Kidney (tissue), 22 donors: ENCODE measurements around the gene TMSB15B. TPM values are rescaled to one million over a fixed set of nuclear protein-coding genes. Genes with fewer than 3 reads are reported as not detected.
"Not testable (repeated sequence)": the region's sequence is repeated elsewhere in the genome, so short reads cannot be mapped to it uniquely, and the experiment has no call there.

Experiments
- DNase-seq, 5 donors: peaks; one replicate each; pipeline ENCODE4 v3.0.0-alpha.2; 2013 to 2020
- FAIRE-seq: peaks from 2 replicates; lab custom pipeline; 2012; peaks lifted over from hg19 to GRCh38; lab: Jason Lieb, UNC
- H3K27ac ChIP-seq, 2 donors: one replicate each; pipeline ENCODE4 v1.7.0; 2013; ENCODE audit warnings: low read depth in 2 of 2, low read length in 2 of 2, inconsistent platforms in 1 of 2
- H3K27me3 ChIP-seq: one replicate; pipeline ENCODE4 v1.7.1; 2013; ENCODE audit warnings: low read length, inconsistent platforms; ENCODE audit not compliant: control insufficient read depth, insufficient read depth
- H3K36me3 ChIP-seq, 3 donors: one replicate each; pipeline versions ENCODE4 v1.7.0 to v1.7.1; 2013; ENCODE audit warnings: low read length in 3 of 3, control low read depth in 1 of 3, inconsistent platforms in 1 of 3; ENCODE audit not compliant: insufficient read depth in 3 of 3, control insufficient read depth in 2 of 3
- H3K4me1 ChIP-seq, 3 donors: one replicate each; pipeline versions ENCODE4 v1.7.0 to v1.7.1; 2013; ENCODE audit warnings: low read length in 3 of 3, inconsistent platforms in 1 of 3, low read depth in 1 of 3; ENCODE audit not compliant: control insufficient read depth in 2 of 3, insufficient read depth in 2 of 3
- H3K4me3 ChIP-seq, 3 donors: one replicate each; pipeline versions ENCODE4 v1.7.0 to v1.8.1; 2013; ENCODE audit warnings: low read length in 3 of 3, control low read depth in 1 of 3, inconsistent platforms in 1 of 3
- H3K9ac ChIP-seq, 3 donors: one replicate each; pipeline versions ENCODE4 v1.7.0 to v1.7.1; 2013; ENCODE audit warnings: low read length in 3 of 3, control low read depth in 1 of 3, inconsistent platforms in 1 of 3
- H3K9me3 ChIP-seq, 3 donors: one replicate each; pipeline versions ENCODE4 v1.7.0 to v1.7.1; 2013; ENCODE audit warnings: low read length in 3 of 3, control low read depth in 1 of 3, inconsistent platforms in 1 of 3; ENCODE audit not compliant: control insufficient read depth in 2 of 3, insufficient read depth in 1 of 3
- intact Hi-C: fragments of 100-400 bp; cut with DNase I; formaldehyde crosslinking; loops from one replicate; pipeline ENCODE4 v1.11.1; 2022
- long read RNA-seq, 10 donors: library from polyadenylated mRNA in 1 of 10; unstranded in 1 of 10; transcript quantifications; one replicate each; pipeline ENCODE4 v2.0.0 and lab custom pipeline, GENCODE V29; 2021 to 2026
- polyA plus RNA-seq: library from polyadenylated mRNA; stranded (reverse); fragments of 350-450 nt; fragmentation: Illumina TruSeq; extraction: RNeasy Lipid Tissue Mini Kit (QIAGEN cat#74804); gene quantifications from one replicate; pipeline ENCODE4 v1.2.3, GENCODE V29; 2014; ENCODE audit warnings: low read depth, low replicate concordance; ENCODE audit not compliant: insufficient read depth
- total RNA-seq: library from RNA; stranded (reverse); fragmentation: NEBNext Ultra II Directional; extraction: Animal tissue kit (Norgen Biotek cat#: 25700); gene quantifications from one replicate; pipeline ENCODE4 v1.2.1, GENCODE V29; 2021
- TF ChIP-seq, protein P1 (sequence below): IDR thresholded peaks from 3 replicates; pipeline ENCODE4 v1.5.1; 2012; ENCODE audit warnings: mild to moderate bottlenecking, moderate library complexity, borderline replicate concordance; ENCODE audit not compliant: insufficient read depth; ENCODE audit errors: extremely low read depth
- donor health status: control.
- donor health status: control.
- donor health status: control.
- donor health status: control.
- donor health status: control.
- donor health status: DM: yes; HTN: yes; CAD: no.
- donor health status: Normal renal cell carcinoma (clear cell type).

The TMSB15B gene
- 2.0 TPM for total RNA-seq
- polyA plus RNA-seq: 1.7 TPM
- long read RNA-seq, donor 1, partial matches to known transcripts: 0 of 3 reads
- long read RNA-seq, donor 1, other reads (novel, unspliced or antisense): 0 of 3 reads
- long read RNA-seq, donor 2, partial matches to known transcripts: 0 of 6 reads
- long read RNA-seq, donor 2, other reads (novel, unspliced or antisense): 0 of 6 reads
- long read RNA-seq, donor 3, transcript TMSB15B-204 (3 exons, 665 nt): major isoform, 7 of 7 reads
- long read RNA-seq, donor 3, partial matches to known transcripts: 0 of 7 reads
- long read RNA-seq, donor 3, other reads (novel, unspliced or antisense): 0 of 7 reads
- long read RNA-seq, donor 4, partial matches to known transcripts: 0 of 2 reads
- long read RNA-seq, donor 4, other reads (novel, unspliced or antisense): 0 of 2 reads
- long read RNA-seq, donor 5, partial matches to known transcripts: 0 of 1 reads
- long read RNA-seq, donor 5, other reads (novel, unspliced or antisense): 0 of 1 reads
- long read RNA-seq, donor 6, transcript TMSB15B-204 (3 exons, 665 nt): major isoform, 19 of 62 reads
- long read RNA-seq, donor 6, partial matches to known transcripts: 7 of 62 reads
- long read RNA-seq, donor 6, other reads (novel, unspliced or antisense): 33 of 62 reads
- long read RNA-seq, donor 7: 0 reads
- long read RNA-seq, donor 8, partial matches to known transcripts: 0 of 4 reads
- long read RNA-seq, donor 8, other reads (novel, unspliced or antisense): 0 of 4 reads
- long read RNA-seq, donor 9, transcript TMSB15B-204 (3 exons, 665 nt): major isoform, 7 of 7 reads
- long read RNA-seq, donor 9, partial matches to known transcripts: 0 of 7 reads
- long read RNA-seq, donor 9, other reads (novel, unspliced or antisense): 0 of 7 reads
- long read RNA-seq, donor 10, partial matches to known transcripts: 0 of 4 reads
- long read RNA-seq, donor 10, other reads (novel, unspliced or antisense): 0 of 4 reads

- H3K9me3 ChIP-seq, H3K4me3 ChIP-seq, intact Hi-C loops, H3K4me1 ChIP-seq, H3K27ac ChIP-seq, H3K36me3 ChIP-seq, DNase-seq, H3K27me3 ChIP-seq, H3K9ac ChIP-seq, FAIRE-seq: not testable (repeated sequence)
Observed at GRCh38 chrX:103962411-103963278, at the start of gene TMSB15B. Gene TMSB15B, plus strand, starts transcription at chrX:103962627.

- H3K4me3 ChIP-seq: no peak overlapping the region
- no peaks in the 10 kb centered on the region for H3K4me1 ChIP-seq
- intact Hi-C loops: no loop called here
- H3K27ac ChIP-seq: no peak overlapping the region
- H3K27me3 ChIP-seq: no peaks in the 10 kb centered on the region
- no peak for DNase-seq
- no peaks in the 10 kb centered on the region for H3K36me3 ChIP-seq
- H3K9me3 ChIP-seq: no peaks in the 10 kb centered on the region
- H3K9ac ChIP-seq: no peak overlapping the region
- FAIRE-seq: no peak
- TF ChIP-seq, protein P1, sequence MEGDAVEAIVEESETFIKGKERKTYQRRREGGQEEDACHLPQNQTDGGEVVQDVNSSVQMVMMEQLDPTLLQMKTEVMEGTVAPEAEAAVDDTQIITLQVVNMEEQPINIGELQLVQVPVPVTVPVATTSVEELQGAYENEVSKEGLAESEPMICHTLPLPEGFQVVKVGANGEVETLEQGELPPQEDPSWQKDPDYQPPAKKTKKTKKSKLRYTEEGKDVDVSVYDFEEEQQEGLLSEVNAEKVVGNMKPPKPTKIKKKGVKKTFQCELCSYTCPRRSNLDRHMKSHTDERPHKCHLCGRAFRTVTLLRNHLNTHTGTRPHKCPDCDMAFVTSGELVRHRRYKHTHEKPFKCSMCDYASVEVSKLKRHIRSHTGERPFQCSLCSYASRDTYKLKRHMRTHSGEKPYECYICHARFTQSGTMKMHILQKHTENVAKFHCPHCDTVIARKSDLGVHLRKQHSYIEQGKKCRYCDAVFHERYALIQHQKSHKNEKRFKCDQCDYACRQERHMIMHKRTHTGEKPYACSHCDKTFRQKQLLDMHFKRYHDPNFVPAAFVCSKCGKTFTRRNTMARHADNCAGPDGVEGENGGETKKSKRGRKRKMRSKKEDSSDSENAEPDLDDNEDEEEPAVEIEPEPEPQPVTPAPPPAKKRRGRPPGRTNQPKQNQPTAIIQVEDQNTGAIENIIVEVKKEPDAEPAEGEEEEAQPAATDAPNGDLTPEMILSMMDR: no peak
Observed at GRCh38 chrX:103913356-103914020, 48.9 kb upstream of the TMSB15B start.

DNA sequence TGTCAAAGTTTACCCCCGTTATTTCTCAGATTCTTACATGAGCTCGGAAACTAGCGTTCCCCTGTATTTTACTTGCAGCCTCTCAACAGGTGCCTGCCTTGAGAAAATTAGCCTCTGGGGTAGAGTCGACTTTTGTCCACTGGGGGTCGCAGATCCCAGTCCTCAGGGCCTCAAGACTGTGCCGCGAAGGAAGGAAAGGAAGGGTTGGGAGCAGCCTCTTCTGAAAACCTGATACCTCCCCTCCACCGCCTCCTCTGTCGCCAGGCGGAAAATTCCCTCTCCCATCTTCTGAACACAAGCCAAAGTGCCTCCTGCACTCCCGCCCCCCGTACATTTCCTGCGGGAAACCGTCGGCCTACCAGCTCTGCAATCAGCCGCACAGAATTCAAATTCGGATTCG lies 44.4 kb upstream of the TMSB15B start:
- peak in 4 of 5 donors; percentile 81 to 89 (median 85) for DNase-seq
- Histone ChIP-seq H3K4me3 (peak overlapping the region; percentile 10 to 58 (median 49)), H3K9me3 (no peaks in the 10 kb centered on the region), H3K27ac (no peak overlapping the region), H3K9ac (peak overlapping the region in 1 of 3 donors; percentile 13), H3K36me3 (no peaks in the 10 kb centered on the region), H3K4me1 (peaks cover 0 to 3% (median 0%) of the 10 kb centered on the region in 3 donors), H3K27me3 (no peaks in the 10 kb centered on the region)
- no peak for FAIRE-seq
- intact Hi-C loops: no loop called here
- TF ChIP-seq, protein P1: peak; percentile 42
